Ureter (tissue), 1 donor: ENCODE data around the gene DNPH1. TPM values are rescaled to one million over a fixed set of nuclear protein-coding genes. Genes with fewer than 3 reads are reported as not detected.

Experiments
- DNase-seq: peaks from one replicate; pipeline ENCODE4 v3.0.0-alpha.2; 2020; ENCODE audit warnings: low spot score
- total RNA-seq: library from RNA; stranded (reverse); gene quantifications from one replicate; pipeline ENCODE4 v1.2.4, GENCODE V29; 2023
- donor health status: DM: yes; HTN: yes; CAD: no.

Gene DNPH1
- total RNA-seq, 1 donor from 2014 or later = 42.8 TPM

DNA sequence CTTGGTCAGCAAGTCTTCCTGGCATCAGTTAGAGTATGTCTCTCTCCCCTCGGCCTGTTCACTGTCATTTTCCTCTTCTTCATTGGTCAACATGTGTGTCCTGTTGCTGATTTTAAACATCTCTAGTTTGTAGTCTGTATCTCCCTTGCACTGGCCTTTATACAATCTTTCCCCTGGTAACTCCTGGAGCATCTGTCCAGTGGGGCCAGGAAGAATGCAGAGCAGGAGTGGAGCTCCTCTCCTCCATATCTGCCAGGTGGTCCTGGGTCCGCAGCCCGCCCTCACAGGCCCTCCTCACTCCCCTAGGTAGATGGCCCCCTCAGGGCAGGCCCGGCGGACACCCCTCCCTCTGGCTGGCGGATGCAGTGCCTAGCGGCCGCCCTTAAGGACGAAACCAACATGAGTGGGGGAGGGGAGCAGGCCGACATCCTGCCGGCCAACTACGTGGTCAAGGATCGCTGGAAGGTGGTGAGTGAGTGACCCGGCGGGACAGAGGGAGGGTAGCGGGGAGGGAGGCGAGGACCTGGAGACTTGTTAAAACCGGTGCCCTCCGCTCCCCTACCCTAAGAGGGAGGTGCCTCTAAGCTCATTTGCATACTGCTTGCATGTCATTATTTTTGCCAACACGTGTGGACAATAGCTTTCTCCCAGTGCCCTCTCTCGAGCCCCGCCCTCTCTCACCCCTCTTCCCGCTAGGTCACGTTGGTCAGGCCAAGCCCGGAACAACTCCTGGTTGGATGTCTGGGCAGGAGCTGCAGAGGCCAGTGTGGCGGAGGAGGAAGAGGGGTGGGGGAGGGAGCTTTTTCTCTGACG is 17.2 kb upstream of the DNPH1 start:
- DNase-seq = no peak

DNA sequence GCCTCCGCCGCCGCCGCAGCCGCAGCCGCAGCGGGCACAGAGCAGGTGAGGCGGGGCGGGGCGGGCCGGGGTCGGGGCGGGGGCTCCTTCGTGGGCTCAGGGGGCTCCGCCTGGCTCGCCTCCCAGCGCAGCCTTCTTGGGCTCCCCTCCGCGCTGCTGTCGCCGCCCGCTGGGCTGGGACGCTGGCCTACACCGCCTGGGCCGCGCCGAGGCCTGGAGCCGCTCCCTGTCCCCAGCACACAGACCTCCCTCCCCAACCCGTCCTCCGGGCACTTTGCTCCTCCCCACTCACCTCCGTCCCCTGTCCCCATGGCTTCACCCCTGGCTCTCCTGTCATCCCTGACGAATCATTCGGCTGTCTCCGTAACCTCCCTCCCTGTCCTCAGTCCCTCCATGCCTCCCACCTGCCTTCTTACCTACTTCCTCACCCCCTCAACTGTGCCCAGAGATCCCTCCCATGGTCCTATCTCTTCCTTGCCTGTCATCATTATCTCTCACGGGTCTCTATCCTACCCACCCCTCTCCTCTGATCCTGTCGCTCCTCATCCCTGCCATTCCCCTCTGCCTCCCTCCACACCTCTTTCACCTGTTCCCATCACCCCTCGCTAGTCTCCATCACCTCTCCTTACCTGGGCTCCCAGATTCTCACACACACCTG is 14.5 kb upstream of the DNPH1 start:
- no peak for DNase-seq

DNA sequence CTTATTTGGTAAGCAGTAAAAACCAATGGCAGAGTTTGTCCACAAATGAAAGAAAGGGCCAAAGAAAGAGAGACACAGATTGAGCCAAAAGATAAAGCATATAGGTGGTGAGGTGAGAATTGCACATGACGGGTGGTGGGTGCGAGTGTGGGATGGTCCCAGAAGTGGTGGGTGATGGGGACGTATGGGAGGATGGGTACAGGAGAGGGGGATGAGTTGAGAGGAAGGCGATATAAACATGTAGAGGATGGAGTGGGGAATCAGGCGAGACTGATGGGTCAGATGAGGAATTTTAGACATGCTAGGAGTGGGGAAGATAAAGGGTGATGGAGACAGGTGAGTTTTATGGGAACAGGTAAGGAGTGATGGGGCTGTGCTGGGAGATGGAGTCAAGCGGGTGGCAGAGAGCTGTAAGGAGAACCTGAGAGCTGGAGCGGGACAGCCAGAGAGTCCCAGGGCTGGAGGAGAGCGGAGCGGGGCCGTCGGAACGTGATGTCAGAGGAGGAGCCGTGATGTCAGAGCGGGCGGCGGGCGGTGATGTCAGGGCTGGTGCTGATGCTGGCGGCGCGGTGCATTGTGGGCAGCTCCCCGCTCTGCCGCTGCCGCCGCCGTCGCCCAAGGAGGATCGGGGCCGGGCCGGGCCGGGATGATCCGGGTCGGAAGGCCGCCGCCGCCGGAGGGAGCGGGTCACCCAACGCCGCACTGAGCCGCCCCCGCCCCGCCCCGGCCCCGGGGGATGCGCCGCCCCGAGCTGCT is 13.8 kb upstream of the DNPH1 start, which contains the start of gene TTBK1:
Gene TTBK1 (plus strand): TSS at position 574 of the 756 bp plus-strand sequence. CDS start 3,180 bp downstream, outside the sequence.
- DNase-seq = no peak

DNA sequence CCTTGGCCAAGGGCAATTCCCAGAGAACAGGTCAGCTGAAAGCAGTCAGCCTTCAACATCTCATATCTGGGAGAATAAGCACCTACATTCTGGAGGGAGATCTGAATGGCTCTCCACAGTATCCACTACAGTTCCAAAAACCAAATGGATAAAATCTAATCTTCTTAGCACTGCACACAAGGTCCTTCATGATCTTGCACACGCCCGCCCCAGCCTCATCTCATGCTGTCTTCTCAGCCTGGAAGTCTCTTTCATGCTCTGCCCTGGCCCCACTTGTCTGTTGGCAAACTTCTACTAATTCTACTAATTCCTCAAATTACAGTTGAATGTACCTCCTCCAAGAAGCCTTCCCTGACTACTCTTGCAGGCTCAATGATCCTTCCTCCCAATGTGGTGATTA is 12.2 kb upstream of the DNPH1 start:
- no peak for DNase-seq

DNA sequence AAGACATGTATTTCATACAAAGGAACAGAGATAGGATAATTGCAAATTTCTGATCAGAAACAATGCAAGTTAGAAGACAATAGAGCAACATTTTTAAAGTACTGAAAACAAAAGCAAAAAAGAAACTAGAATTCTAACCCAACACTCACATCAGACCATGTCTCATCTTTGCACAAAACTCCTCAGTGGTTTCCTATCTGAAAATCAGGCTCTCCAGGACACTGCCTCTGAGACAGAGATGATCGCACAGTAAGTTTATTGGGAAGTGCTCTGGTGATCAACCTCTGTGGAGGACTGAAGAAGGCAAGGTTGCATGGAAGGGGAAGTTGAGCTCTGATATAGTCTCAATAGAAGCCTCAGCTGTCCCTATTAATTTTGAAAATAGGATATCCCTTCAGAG is 11.7 kb upstream of the DNPH1 start:
- DNase-seq = no peak

DNA sequence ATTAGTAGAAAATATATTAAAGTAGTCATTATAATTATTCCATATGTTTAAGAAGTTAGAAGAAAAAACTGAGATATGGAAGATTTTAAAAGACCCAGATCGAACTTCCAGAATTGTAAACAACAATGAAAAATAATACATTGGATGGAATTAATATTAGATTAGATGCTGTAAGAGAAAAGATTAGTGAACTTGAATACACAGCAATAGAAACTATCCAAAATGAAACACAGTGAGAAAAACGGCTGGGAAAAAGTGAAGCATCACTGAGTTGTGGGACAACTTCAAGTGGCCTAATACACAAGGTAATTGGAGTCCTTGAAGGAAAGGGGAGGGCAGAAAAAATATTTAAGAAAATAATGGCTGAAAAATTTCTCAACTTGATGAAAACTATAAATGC is 9.8 kb upstream of the DNPH1 start:
- DNase-seq = no peak

DNA sequence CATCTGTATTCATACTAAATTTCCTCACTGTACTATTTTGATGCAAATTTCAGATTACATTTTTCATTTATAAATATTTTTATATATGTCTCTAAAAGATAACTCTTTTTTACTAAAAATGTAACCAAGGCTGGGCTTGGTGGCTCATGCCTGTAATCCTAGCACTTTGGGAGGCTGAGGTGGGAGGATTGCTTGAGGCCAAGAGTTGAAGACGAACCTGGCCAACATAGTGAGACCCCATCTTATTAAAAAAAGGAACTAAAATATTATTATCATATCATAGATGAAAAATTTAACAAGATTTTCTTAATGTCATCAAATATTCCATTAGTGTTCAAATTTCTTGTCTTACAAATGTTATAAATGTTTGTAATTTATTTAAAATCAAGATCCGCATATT is 6.6 kb upstream of the DNPH1 start:
- DNase-seq = no peak

DNA sequence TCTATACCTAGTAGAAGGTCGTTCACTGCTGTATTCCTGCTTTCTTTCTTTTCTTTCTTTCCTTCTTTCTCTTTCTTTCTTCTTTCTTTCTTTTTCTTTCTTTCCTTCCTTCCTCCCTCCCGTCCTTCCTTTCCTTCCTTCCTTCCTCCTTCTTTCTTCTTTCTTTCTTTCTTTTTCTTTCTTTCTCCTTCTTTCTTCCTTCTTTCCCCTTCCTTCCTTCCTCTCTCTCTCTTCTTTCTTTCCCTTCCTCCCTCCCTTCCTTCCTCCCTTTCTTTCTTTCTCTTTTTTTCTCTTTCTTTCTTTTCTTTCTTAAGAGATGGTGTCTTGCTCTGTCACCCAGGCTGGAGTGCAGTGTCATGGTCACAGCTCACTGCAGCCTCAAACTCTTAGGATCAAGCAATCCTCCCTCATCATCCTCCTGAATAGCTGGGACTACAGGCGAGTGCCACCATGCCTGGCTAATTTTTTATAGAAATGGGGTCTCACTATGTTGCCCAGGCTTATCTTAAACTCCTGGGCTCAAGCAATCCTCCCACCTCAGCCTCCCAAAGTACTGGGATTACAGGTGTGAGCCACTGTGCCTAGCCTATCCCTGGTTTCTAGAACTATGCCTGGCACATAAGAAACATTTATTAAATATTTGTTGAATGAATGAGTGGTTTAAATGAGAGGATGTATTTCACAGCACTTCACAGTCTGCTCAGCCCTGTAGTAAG is 2.6 kb upstream of the DNPH1 start:
- DNase-seq = no peak

DNA sequence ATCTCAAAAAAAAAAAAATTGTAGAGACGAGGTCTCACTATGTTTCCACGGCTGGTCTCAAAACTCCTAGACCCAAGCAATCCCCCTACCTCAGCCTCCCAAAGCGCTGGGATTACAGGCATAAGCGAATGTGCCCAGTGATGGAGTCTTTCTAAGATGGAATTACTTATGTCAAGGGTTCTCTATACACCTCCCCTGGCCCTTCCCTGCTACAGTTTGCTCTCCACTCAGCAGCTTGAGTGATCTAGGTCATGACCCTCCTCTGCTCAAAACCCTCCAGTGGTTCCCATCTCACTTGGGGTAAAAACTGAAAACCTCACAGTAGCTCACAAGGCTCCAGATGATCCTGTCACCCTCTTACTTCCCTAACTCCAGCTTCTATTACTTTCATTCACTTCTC is 1.8 kb upstream of the DNPH1 start:
- DNase-seq = no peak

DNA sequence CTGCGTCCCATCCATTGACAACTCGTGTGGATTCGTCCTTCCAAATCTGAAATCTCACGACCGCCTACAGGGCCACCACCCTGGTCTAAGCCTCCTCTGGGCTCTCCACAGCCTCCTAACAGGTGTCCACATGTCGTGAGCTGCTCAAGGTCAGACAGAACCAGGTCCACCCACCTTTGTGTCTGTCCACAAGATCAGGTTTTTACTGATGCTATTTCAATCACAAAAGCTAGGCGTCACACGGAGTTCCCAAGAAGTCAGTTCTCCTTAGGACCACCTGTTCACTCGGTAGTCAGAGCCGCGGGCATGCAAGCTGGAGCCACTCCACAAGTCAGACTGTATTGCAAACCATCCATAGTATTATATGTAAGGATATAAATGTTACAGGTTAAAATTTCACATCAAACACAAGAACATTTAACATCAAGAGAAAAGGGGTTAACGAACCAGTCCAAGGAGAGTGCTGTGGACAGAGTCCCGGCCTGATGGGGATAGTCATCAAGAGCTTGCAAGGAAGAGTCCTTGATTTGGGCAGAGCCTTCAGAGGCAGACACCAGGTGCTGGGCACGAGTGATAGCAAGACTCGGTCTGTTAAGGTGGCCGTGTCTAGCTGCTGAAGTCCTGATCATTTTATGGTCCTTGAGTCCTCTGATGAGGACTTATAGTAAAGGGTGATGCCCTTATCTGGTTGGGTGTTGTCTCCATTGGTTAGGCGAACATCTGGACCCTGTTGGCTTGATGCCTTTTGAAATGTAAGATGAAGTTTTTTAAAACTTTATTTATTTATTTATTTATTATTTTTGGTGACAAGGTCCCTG is 731 bp upstream of the DNPH1 start:
- no peak for DNase-seq

DNA sequence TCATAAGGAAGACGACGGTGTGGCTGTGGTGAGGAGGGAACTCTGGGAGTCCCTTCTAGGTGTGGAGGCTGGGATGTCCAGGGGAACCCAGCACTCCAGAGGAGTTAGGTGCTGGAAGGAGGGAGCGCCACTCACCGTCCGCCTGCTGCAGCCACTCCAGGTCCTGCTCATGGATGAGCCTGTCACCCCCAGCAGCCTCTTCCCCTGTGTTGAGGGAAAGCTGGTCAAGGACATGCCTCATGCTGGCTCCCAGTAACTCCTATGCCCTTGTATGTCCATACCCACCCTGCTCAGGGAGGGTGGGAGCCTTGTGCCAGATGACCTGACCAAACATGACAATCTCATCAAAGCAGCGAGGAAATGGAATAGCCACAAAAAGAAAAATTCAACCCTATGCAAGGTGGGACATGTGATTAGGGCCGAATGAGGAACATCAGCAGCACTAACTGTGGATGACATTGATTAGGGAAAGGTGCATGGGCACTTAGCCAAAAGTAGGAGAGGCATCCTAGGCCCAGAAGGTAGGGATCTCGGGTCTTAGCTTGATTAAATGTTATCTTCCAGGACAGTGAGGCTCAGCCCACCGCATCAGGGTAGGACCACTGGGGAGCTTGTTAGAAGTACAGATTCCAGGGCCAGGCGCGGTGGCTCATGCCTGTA is 3.0 kb downstream of the DNPH1 start:
- DNase-seq = no peak

DNA sequence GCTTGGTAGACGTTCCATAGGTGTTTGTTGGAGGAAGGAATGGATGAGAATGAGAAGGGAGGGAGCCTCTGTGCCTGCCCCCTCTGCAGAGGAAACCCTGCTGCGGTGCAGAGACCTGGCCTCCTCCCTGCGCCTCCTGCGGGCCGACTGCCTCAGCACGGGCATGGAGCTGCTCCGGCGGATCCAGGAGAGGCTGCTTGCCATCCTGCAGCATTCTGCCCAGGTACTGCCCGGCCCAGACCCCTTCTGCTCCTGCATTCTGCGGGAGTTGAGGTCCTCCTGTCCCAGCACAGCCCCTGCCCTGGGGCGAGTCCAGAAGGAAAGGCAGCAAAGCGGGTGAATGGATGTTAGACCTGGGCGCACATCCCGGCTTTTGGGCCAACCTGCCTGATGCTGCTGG is 6.1 kb downstream of the DNPH1 start:
- no peak for DNase-seq

DNA sequence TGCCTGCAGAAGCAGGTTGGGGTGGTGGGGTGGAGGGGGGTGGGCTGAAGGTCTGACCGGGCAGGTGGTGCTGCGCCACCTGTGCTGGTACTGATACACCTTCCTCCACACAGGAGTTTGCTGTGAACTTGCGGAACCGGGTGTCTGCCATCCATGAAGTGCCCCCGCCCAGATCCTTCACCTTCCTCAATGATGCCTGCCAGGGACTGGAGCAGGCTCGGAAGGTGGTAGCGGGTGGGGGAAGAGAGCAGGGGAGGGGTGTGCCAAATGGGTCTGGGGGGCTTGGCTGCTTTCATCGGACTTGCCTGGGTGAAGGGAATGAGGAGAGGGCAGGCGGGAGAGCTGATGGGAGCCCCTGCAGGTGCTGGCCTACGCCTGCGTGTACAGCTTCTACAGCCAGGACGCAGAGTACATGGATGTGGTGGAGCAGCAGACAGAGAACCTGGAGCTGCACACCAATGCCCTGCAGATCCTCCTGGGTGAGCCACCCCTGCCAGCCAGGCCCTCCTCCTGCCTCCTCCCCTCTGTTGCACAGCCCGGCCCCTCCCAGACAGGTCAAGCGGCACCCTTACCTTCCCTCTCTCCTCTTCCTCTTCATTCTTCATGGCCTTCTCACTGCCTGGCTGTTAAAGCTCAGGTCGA is 6.7 kb downstream of the DNPH1 start:
- DNase-seq = no peak

DNA sequence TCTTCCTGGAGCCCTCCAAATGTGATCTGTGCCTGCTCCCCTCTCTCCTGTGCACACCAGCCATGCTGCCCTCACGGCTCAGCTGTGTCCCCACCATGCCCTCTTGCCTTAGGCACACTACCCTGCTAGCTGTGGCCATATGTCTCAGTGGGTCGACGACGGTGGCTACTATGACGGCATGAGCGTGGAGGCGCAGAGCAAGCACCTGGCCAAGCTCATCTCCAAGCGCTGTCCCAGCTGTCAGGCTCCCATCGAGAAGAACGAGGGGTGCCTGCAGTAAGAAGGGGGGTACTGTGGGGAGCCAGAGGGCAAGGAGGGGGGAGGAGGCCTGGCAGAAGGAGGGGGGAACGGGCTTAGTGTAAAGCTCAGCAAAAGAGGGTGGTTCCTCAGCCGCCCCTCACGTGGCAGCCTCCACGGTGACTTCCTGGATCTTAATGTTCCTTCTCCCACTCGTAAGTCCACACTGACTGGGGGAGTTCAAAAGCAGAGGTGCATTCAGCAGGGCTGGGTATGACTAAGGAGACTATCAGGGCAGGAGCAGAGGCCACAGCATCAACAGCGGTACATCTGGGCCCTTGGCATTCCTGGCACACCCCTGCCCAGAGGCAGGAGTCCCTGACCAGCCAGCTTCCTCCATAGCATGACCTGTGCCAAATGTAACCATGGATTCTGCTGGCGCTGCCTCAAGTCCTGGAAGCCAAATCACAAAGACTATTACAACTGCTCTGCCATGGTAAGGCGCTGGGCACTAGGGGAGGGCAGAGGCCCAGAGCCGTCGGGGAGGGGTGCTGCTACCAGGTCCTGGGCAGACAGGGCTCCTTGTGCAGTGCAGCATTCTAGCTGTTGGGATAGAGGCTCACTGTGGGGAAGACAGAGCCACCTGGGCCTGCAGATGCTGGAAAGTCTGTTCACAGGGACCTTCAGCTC is 8.0 kb downstream of the DNPH1 start:
- no peak for DNase-seq

DNA sequence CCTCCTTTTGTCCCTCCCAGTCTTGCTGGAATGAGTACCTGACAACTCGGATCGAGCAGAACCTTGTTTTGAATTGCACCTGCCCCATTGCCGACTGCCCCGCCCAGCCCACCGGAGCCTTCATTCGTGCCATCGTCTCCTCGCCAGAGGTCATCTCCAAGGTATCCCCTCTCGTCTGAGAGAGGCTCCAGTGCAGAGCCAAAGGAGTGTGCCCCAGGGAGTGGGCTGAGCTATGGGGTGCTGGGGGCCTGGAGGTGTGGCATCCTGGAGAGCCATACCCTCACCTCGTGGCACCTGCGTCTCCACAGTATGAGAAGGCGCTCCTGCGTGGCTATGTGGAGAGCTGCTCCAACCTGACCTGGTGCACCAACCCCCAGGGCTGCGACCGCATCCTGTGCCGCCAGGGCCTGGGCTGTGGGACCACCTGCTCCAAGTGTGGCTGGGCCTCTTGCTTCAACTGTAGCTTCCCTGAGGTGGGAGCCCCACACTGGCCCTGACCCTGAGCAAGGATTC is 8.8 kb downstream of the DNPH1 start:
- DNase-seq = no peak

DNA sequence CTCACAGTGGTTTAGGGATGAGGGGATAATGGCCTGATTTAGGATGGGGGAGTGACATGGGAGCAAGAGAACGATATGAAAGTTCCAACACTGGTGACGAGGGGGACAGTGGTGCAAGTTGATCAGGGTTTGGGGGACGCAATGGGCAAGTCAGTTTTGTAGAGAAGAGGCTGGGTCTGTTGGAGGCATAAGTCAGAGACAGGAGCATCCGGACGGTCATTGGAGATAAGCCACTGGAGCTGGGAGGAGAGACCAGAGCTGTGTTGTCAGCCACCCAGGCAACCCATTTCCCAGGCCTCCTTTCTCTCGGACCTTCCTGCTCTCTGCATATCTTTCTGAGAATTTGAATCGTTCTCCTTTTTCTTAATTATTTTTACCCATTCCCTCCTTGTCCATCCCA is 9.5 kb downstream of the DNPH1 start:
- DNase-seq = no peak

DNA sequence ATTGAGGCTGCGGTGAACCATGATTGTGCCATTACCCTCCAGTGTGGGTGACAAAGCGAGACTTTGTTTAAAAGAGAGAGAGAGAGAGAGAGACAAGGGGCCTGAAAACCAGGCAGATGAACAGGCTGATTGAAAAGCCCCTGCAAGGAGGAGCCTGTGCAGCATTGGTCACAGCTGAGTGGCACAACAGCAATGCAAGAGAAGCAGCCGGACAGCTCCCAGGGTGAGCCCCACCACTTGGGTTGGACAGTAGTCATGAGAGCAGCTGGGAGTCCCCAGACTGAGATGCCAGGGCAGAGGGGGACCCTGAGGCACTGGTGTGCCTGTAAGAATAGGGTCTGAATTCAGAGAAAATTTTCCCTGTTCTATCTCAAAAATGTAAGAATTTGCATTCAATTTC is 10.2 kb downstream of the DNPH1 start:
- no peak for DNase-seq

DNA sequence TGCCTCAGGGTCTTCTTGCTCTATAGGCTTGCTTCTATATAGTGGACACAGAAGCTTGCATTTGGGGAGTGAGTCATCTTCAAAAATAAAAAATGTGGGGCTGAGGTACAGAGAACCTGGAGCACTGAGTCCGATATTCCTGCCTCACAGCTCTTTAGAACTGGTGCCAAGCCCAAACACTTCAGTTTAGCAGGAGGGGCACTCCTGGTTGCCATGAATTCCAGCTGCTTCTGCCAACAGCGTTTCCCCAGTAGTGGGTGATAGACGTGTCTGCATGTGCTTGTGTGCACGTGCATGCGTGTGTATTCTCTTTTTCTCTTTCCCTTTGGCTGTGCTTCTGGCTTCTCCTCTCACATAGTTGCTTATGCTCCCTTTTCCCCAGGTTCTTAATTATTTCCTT is 11.9 kb downstream of the DNPH1 start:
- DNase-seq = no peak

DNA sequence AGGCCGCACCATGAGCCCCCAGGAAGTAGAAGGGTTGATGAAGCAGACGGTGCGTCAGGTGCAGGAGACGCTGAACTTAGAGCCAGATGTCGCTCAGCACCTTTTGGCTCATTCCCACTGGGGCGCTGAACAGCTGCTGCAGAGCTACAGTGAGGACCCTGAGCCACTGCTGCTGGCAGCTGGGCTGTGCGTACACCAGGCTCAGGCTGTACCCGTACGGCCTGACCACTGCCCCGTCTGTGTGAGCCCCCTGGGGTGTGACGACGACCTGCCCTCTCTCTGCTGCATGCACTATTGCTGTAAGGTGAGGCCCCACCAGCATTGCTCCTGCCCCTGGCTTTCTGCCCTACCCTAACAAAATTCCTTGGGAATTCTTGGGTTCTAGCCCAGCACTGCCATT is 13.1 kb downstream of the DNPH1 start:
- DNase-seq = no peak
